ENCODE measurements around the gene OGG1.

Gene OGG1

DNA sequence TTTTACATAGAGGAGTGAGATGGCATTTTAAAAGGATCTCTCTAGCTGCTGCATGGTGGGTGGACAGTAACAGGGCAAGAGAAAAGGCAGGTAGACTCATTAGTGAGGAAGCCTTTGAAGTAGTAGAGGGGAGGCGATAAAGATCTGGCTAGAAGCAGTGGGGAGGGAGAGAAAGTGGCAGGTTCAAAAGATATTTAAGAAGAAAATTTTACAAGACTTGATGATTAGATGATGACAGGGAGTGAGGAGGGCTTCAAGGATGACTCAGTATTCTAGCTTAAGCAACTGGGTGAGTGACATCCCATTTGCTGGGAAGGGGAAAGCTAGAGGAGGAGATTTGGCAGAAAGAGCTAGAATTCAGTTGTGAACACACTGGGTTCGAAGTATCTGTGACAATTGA, 22.0 kb upstream of the OGG1 start:
- H3K9me3 ChIP-seq (ENCODE audit: control insufficient read depth, insufficient read depth, low read length) = no peaks in the 10 kb centered on the region
- H3K4me1 ChIP-seq (ENCODE audit: control insufficient read depth, insufficient read depth, low read length) = peaks cover 2% of the 10 kb centered on the region
- H3K27ac ChIP-seq (ENCODE audit: low read length) = no peak overlapping the region
- no peak overlapping the region for H3K4me3 ChIP-seq (ENCODE audit: low read length)
- WGBS (ENCODE audit: insufficient coverage, insufficient read length) = no CpG with 5 or more reads among the region's 2 CpGs
- DNase-seq (ENCODE audit: low read depth, low spot score) = no peak
- no peaks in the 10 kb centered on the region for H3K27me3 ChIP-seq (ENCODE audit: control insufficient read depth, insufficient read depth, low read length)
- H3K36me3 ChIP-seq (ENCODE audit: control insufficient read depth, insufficient read depth, low read length) = no peaks in the 10 kb centered on the region

DNA sequence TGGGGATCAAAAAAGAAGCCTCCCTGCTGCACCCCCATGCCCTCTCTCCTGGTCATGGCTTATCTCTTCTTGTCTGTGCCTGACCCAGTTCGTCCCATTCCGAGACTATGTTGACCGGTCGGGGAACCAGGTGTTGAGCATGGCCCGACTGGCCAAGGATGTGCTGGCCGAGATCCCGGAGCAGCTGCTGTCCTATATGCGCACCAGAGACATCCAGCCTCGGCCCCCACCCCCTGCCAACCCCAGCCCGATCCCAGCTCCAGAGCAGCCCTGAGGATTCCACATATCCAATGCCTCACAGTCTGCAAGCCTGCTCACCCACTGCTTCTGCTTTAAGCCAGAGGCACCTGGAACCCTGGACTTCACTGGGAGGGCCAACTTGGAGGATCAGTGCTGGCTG, 20.3 kb upstream of the OGG1 start:
- H3K4me3 ChIP-seq (ENCODE audit: low read length) = no peak overlapping the region
- 0 out of 2 replicates have a peak, but pooled peaks cover 6% of the 10 kb centered on the region for H3K36me3 ChIP-seq (ENCODE audit: control insufficient read depth, insufficient read depth, low read length)
- H3K27ac ChIP-seq (ENCODE audit: low read length) = no peak overlapping the region
- no CpG with 5 or more reads among the region's 10 CpGs for WGBS (ENCODE audit: insufficient coverage, insufficient read length)
- peaks cover 4% of the 10 kb centered on the region for H3K4me1 ChIP-seq (ENCODE audit: control insufficient read depth, insufficient read depth, low read length)
- no peak for DNase-seq (ENCODE audit: low read depth, low spot score)
- H3K27me3 ChIP-seq (ENCODE audit: control insufficient read depth, insufficient read depth, low read length) = no peaks in the 10 kb centered on the region
- H3K9me3 ChIP-seq (ENCODE audit: control insufficient read depth, insufficient read depth, low read length) = no peaks in the 10 kb centered on the region

DNA sequence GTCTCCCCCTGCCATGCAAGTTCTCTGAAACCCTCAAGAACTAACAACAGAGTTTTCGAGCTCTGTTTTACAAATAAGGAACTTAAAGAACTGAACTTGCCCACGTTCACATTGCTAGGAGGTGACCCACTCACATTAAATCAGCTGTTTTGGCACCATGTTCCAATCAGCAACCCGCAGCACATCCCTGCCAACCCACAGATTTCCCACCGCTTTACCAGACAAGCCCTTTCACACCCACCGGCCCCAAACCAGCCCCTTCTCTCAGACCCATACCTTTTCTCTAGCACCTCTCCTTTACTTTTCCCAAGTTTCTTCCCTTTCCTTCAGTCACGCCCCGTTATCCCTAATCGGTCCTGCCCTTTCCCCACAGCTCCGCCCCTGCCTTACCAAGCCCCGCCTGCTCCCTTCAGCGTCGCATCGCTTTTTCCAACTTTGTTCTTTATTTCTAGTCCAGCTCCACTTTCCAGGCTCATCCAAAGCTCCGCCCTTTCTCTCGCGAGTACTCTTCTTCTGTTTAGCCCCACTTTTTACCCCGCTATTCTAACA, 19.0 kb upstream of the OGG1 start:
- Histone ChIP-seq H3K36me3 (ENCODE audit: control insufficient read depth, insufficient read depth, low read length) (peaks cover 11% of the 10 kb centered on the region; the same call in 1 of the 2 replicates), H3K27me3 (ENCODE audit: control insufficient read depth, insufficient read depth, low read length) (no peaks in the 10 kb centered on the region), H3K9me3 (ENCODE audit: control insufficient read depth, insufficient read depth, low read length) (no peaks in the 10 kb centered on the region), H3K27ac (ENCODE audit: low read length) (no peak overlapping the region), H3K4me1 (ENCODE audit: control insufficient read depth, insufficient read depth, low read length) (peaks cover 4% of the 10 kb centered on the region), H3K4me3 (ENCODE audit: low read length) (peak overlapping the region; percentile 51; the same call in 1 of the 2 replicates)
- DNase-seq (ENCODE audit: low read depth, low spot score) = peak; percentile 55
- WGBS (ENCODE audit: insufficient coverage, insufficient read length) = no CpG with 5 or more reads among the region's 17 CpGs

DNA sequence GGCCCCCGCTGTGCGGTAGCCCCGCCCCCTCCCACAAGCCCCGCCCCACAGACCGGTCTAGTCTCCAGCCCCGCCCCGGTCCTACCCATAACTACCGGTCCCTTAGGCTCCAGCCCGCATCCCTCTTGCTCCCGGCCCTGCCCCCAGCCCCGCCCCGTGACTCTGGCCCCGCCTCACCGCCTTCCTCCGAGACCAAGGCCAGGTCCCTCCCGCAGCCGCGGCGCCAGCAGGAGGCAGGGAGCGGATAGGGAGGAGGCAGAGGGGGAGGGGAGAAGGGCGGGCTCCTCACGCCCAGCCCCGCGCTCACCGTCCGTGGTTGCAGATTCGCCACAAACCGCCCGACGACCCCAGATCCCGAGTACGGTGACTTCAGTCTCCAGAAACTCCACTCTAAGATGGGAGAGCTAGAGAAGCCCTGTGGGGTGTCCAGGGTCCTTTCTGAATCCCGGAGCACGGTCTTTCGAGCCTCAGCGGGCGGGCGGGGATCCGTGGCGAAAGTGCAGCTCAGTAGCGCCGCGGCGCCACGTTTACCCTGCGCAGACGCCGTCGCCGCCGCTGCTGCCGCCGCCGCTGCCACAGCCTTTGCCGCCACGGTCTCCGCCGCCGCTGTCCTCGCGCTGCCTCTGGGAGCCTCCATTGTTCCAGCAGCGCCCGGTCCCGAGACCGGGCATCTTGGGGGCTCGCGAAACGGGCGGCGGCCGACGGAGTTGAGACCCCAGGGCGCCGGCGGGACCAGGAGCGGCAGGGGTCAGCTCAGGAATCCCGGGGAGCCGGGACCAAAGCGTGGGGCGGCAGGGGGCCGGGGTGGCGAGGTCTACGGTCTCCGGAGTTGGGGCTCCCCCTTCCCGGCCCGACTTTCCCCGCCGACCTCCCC, 18.3 kb upstream of the OGG1 start, which contains the start of gene BRPF1:
TSS of gene BRPF1 (plus strand) at position 530 of the 874 bp plus-strand sequence. CDS start 2,406 bp downstream, outside the sequence.
- peak; percentile 92 for DNase-seq (ENCODE audit: low read depth, low spot score)
- Histone ChIP-seq H3K9me3 (ENCODE audit: control insufficient read depth, insufficient read depth, low read length) (no peaks in the 10 kb centered on the region), H3K4me1 (ENCODE audit: control insufficient read depth, insufficient read depth, low read length) (peaks cover 4% of the 10 kb centered on the region), H3K27ac (ENCODE audit: low read length) (no peak within 1 kb of the TSS), H3K36me3 (ENCODE audit: control insufficient read depth, insufficient read depth, low read length) (peaks cover 11% of the 10 kb centered on the region; the same call in 1 of the 2 replicates), H3K27me3 (ENCODE audit: control insufficient read depth, insufficient read depth, low read length) (no peaks in the 10 kb centered on the region), H3K4me3 (ENCODE audit: low read length) (peak within 1 kb of the TSS; percentile 96)
- WGBS (ENCODE audit: insufficient coverage, insufficient read length) = no CpG with 5 or more reads among the region's 88 CpGs

DNA sequence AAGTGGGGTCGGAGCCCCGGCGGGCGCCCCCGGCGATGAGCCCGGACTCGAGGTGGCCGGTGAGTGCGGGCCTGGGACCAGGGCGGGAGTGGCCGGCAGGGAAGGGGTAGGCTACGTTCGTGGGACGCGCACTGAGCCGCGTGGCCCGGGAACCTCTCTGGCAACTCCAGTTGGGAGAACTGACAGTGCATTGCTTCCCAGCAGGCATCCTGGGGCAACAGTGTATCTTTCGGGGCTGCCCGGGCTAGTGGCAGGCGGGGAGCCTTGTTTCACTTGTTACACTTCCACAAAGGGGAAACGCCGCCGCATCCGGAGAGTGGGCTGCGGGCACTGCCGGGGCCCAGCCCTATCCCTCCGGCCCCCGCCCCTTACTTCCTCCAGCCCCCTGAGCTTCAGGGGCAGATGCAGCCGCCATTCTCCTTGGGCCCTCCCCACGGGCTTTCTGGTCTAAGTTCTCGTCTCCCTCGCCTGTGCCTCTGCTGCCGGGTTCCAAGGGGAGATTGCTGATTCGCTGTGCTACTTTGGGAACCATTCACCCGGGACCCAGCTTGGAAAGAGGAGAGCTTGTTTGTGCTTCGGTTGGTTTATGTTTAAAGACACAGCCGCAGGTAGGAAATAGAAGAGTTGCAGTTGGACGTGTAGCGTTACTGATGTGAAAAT, 17.5 kb upstream of the OGG1 start:
- Histone ChIP-seq H3K27me3 (ENCODE audit: control insufficient read depth, insufficient read depth, low read length) (no peaks in the 10 kb centered on the region), H3K9me3 (ENCODE audit: control insufficient read depth, insufficient read depth, low read length) (no peaks in the 10 kb centered on the region), H3K4me1 (ENCODE audit: control insufficient read depth, insufficient read depth, low read length) (peaks cover 4% of the 10 kb centered on the region), H3K36me3 (ENCODE audit: control insufficient read depth, insufficient read depth, low read length) (peaks cover 14% of the 10 kb centered on the region; the same call in 1 of the 2 replicates), H3K27ac (ENCODE audit: low read length) (no peak overlapping the region), H3K4me3 (ENCODE audit: low read length) (peak overlapping the region; percentile 96)
- no CpG with 5 or more reads among the region's 41 CpGs for WGBS (ENCODE audit: insufficient coverage, insufficient read length)
- no peak for DNase-seq (ENCODE audit: low read depth, low spot score)

DNA sequence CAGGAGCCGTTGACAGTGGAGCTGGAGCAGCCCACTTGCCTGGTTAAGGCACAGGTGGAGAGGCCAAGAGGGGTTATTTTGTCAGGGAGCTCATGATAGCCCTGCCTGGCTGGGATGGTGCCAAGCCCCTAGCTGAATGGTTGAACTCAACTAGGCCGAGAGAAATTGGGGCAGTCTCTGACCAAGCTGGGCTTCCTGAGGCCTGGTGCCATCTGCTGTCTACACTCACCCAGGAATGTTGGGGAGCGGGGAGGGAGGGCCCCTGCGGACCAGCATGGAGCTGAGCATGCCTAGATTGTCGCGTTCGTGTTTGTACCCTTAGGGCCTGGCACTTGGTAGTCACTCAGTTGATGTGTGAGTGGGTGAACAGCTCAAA, 17.0 kb upstream of the OGG1 start:
- no peak for DNase-seq (ENCODE audit: low read depth, low spot score)
- Histone ChIP-seq H3K4me3 (ENCODE audit: low read length) (peak overlapping the region; percentile 96; the same call in 1 of the 2 replicates), H3K27ac (ENCODE audit: low read length) (no peak overlapping the region), H3K4me1 (ENCODE audit: control insufficient read depth, insufficient read depth, low read length) (peaks cover 4% of the 10 kb centered on the region), H3K36me3 (ENCODE audit: control insufficient read depth, insufficient read depth, low read length) (peaks cover 14% of the 10 kb centered on the region; the same call in 1 of the 2 replicates), H3K27me3 (ENCODE audit: control insufficient read depth, insufficient read depth, low read length) (no peaks in the 10 kb centered on the region), H3K9me3 (ENCODE audit: control insufficient read depth, insufficient read depth, low read length) (no peaks in the 10 kb centered on the region)
- no CpG with 5 or more reads among the region's 7 CpGs for WGBS (ENCODE audit: insufficient coverage, insufficient read length)

DNA sequence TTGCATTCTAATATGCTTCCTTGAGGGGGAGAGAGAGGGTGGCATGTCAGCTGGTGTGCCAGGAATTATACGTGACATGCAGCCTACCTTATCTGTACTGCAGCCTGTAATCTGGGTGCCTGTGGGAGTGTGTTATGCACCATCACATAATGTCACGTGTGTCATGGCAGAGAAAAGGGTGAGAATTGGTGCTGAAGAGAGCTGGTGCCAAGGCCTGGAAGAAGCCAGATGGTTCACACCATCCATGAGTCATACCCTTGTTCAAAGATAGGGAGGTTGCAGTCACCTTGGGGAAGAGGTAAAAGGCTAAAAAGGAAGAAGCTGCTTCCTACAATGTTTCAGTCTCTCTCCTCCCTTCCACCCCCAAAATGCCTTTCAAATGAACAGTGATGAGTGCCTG, 12.9 kb upstream of the OGG1 start:
- no peaks in the 10 kb centered on the region for H3K9me3 ChIP-seq (ENCODE audit: control insufficient read depth, insufficient read depth, low read length)
- H3K27ac ChIP-seq (ENCODE audit: low read length) = no peak overlapping the region
- no peaks in the 10 kb centered on the region for H3K27me3 ChIP-seq (ENCODE audit: control insufficient read depth, insufficient read depth, low read length)
- H3K4me1 ChIP-seq (ENCODE audit: control insufficient read depth, insufficient read depth, low read length) = peaks cover 4% of the 10 kb centered on the region; the same call in 1 of the 2 replicates
- no peak overlapping the region for H3K4me3 ChIP-seq (ENCODE audit: low read length)
- H3K36me3 ChIP-seq (ENCODE audit: control insufficient read depth, insufficient read depth, low read length) = peaks cover 38% of the 10 kb centered on the region
- no CpG with 5 or more reads among the region's 2 CpGs for WGBS (ENCODE audit: insufficient coverage, insufficient read length)
- no peak for DNase-seq (ENCODE audit: low read depth, low spot score)

DNA sequence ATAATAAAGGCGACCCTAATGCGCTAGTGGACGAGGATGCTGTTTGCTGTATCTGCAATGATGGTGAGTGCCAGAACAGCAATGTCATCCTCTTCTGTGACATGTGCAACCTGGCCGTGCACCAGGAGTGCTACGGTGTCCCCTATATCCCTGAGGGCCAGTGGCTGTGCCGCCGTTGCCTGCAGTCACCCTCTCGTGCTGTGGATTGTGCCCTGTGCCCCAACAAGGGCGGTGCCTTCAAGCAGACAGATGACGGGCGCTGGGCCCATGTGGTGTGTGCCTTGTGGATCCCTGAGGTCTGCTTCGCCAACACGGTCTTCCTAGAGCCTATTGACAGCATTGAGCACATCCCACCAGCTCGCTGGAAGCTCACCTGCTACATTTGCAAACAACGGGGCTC, 10.6 kb upstream of the OGG1 start:
- WGBS (ENCODE audit: insufficient coverage, insufficient read length) = no CpG with 5 or more reads among the region's 15 CpGs
- no peak for DNase-seq (ENCODE audit: low read depth, low spot score)
- no peak overlapping the region for H3K27ac ChIP-seq (ENCODE audit: low read length)
- H3K27me3 ChIP-seq (ENCODE audit: control insufficient read depth, insufficient read depth, low read length) = no peaks in the 10 kb centered on the region
- H3K4me1 ChIP-seq (ENCODE audit: control insufficient read depth, insufficient read depth, low read length) = no peaks in the 10 kb centered on the region
- no peaks in the 10 kb centered on the region for H3K9me3 ChIP-seq (ENCODE audit: control insufficient read depth, insufficient read depth, low read length)
- H3K36me3 ChIP-seq (ENCODE audit: control insufficient read depth, insufficient read depth, low read length) = peaks cover 55% of the 10 kb centered on the region
- H3K4me3 ChIP-seq (ENCODE audit: low read length) = no peak overlapping the region

DNA sequence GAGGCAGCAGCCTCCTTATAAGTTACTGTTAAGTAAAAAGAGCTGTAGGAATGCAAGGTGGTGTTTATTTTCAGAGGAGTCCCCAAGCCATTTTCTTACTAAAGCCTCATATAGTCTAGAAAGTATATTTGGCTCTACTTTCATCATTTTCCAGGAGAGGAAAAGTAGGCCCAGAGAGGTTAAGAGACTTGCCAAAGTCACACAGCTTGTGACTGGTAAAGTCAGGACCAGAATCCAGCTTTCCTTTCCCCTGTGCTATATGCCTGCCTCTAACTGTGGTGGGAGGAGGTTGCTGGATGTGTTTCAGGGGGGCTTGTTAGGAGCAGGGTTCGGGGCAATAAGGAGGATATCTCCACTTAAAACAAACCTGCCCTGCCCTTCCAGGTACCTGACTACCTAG, 7.2 kb upstream of the OGG1 start:
- H3K4me1 ChIP-seq (ENCODE audit: control insufficient read depth, insufficient read depth, low read length) = no peaks in the 10 kb centered on the region
- no peaks in the 10 kb centered on the region for H3K9me3 ChIP-seq (ENCODE audit: control insufficient read depth, insufficient read depth, low read length)
- no CpG with 5 or more reads among the region's 1 CpG for WGBS (ENCODE audit: insufficient coverage, insufficient read length)
- no peak overlapping the region for H3K27ac ChIP-seq (ENCODE audit: low read length)
- H3K27me3 ChIP-seq (ENCODE audit: control insufficient read depth, insufficient read depth, low read length) = no peaks in the 10 kb centered on the region
- no peak for DNase-seq (ENCODE audit: low read depth, low spot score)
- peaks cover 71% of the 10 kb centered on the region for H3K36me3 ChIP-seq (ENCODE audit: control insufficient read depth, insufficient read depth, low read length)
- H3K4me3 ChIP-seq (ENCODE audit: low read length) = no peak overlapping the region

DNA sequence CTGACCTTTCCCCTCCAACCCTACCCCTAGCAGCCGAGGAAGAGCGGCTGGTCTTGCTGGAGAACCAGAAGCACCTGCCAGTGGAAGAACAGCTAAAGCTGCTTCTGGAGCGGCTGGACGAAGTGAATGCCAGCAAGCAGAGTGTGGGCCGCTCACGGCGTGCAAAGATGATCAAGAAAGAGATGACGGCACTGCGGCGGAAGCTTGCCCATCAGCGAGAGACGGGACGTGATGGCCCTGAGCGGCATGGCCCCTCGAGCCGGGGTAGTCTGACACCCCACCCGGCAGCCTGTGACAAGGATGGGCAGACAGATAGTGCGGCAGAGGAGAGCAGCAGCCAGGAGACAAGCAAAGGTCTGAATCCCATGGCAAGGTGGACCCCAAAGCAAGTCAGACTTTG, 6.2 kb upstream of the OGG1 start:
- Histone ChIP-seq H3K27ac (ENCODE audit: low read length) (no peak overlapping the region), H3K9me3 (ENCODE audit: control insufficient read depth, insufficient read depth, low read length) (no peaks in the 10 kb centered on the region), H3K36me3 (ENCODE audit: control insufficient read depth, insufficient read depth, low read length) (peaks cover 69% of the 10 kb centered on the region), H3K4me3 (ENCODE audit: low read length) (no peak overlapping the region), H3K27me3 (ENCODE audit: control insufficient read depth, insufficient read depth, low read length) (no peaks in the 10 kb centered on the region), H3K4me1 (ENCODE audit: control insufficient read depth, insufficient read depth, low read length) (no peaks in the 10 kb centered on the region)
- DNase-seq (ENCODE audit: low read depth, low spot score) = no peak
- no CpG with 5 or more reads among the region's 18 CpGs for WGBS (ENCODE audit: insufficient coverage, insufficient read length)
